Measurements from ENCODE around the gene MIP.
"Not testable (repeated sequence)": the region's sequence is repeated elsewhere in the genome, so short reads cannot be mapped to it uniquely, and the experiment has no call there.

MIP gene

DNA sequence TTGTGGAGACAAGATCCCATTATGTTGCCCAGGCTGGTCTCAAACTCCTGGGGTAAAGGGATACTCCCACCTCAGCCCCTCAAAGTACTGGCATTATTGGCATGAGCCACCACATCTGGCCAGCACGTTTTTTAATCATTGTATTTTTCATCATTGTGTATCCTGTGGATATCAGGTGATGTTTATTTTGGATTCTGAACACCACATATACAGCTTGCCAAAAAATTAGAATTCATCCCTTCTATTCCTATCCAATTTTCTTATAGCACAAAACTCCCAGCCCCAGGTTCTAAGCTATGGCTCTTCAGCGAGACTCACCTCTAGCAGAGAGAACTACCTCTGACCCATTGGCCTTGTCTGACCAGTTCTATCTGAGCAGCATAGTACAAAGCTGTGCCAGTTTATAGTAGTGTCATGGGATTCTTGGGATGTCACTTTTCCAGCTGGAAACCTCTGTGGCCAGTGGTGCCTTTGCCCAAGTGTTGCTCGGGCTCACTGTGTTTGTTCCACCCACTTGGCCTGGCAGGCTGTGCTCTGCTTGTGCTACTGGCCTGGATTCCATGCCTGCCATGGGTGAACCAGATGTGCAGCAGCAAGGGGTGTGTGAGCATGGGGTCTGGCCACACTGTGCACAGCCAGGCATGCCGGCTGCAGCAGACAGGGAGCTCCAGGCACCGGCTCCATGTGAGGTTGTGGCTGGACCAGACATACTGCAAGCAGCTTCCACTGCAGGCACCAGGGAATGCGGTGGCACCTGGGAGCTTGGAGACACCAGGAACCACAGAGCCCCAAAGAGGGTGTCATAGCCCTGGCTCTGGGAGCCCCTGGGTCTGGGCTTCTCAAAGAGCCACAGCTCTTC, 42.4 kb downstream of the MIP start:
- in situ Hi-C loops (cut with MboI; ENCODE audit: low sequenced_read_pairs): no loop called here

DNA sequence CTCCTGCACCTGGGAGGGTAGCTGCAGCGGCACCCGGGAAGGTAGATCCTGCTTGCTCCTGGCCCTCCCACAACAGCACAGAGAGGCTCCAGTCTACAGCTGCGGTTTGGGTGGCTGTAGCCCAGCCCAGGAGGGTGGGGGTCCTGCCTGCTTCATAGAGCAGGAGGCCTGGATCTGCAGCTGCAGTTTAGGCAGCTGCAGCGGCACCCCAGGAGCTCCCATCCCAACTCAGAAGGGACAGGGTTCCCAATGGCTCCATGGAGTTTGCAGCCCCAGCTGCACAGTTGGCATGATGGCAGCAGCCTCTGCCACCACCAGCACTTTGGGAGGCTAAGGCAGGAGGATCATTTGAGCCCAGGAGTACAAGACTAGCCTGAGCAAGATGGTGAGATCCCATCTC, 43.7 kb downstream of the MIP start:
- in situ Hi-C loops (cut with MboI; ENCODE audit: low sequenced_read_pairs): no loop called here

DNA sequence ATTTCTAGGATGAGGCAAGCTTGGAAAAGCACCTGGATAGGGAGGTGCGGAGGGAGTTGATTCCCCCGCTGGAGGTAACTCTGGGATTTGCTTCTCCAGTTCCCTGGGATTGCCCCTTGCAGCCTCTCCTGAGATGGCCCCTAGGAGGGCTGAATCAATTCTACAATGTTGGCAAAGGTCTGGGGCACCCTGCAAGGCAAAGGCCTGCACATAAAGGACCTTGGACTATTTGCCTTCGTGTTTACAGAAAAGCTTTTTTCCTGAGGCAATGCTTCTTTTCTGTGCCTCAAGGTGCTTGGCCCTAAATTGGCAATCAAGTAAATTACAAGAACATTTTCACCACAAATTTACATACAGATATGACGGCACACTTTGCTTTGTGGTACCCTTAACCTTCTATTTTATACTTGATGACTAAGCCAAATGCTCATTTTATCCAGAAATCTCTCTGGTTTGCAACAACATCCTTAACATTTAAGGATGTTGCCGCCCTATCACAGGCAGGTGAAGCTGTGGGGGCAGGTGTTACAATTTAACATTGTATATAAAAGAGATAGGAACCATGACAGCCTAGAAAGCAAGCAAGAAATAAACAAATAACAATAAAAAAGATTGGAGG, 45.5 kb downstream of the MIP start:
- in situ Hi-C loops (cut with MboI; ENCODE audit: low sequenced_read_pairs): no loop called here

DNA sequence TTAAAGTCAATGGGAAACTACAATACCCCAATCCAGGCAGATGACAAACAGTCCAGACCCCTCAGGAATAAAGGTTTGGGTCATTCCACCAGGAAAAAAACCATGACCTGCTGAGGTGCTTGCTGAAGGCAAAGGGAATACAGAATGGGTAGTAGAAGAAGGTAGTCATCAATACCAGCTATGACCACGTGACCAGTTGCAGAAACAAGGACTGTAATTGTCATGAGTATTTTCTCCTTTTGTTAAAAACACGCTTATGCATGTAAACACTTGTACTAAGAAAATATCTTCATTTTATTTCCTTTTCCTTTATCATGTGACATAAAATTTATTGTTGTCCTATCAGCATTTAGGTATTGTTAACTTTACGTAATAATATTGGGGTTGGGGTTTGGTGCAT, 50.2 kb downstream of the MIP start:
- in situ Hi-C loops (cut with MboI; ENCODE audit: low sequenced_read_pairs): not testable (repeated sequence)

DNA sequence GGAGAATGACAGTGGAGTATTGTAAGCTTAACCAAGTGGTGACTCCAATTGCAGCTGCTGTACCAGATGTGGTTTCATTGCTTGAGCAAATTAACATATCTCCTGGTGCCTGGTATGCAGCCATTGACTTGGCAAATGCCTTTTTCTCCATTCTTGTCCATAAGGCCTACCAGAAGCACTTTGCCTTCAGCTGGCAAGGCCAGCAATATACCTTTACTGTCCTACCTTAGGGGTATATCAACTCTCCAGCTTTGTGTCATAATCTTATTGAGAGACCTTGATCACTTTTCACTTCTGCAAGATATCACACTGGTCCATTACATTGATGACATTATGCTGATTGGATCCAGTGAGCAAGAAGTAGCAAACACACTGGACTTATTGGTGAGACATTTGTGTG, 52.8 kb downstream of the MIP start:
- in situ Hi-C loops (cut with MboI; ENCODE audit: low sequenced_read_pairs): not testable (repeated sequence)

DNA sequence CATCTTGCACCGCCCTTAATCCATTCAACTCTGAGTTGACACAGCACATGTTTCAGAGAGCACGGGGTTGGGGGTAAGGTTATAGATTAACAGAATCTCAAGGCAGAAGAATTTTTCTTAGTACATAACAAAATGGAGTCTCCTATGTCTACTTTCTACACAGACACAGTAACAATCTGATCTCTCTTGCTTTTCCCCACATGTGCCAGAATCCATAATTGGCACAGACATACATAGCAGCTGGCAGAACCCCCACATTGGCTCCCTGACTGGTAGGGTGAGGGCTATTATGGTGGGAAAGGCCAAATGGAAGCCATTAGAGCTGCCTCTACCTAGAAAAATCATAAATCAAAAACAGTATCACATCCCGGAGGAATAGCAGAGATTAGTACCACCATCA, 53.3 kb downstream of the MIP start:
- in situ Hi-C loops (cut with MboI; ENCODE audit: low sequenced_read_pairs): not testable (repeated sequence)

Data from hTERT RPE-1 (cell line).